GM12864 (cell line): ENCODE results near the gene ORC3.
"Not testable (repeated sequence)": the region's sequence is repeated elsewhere in the genome, so short reads cannot be mapped to it uniquely, and the experiment has no call there.

Experiments used
- DNase-seq: peaks from one replicate; pipeline ENCODE4 v3.0.0-alpha.2; 2011; ENCODE audit warnings: low read depth
- H3K4me3 ChIP-seq: 2 replicates; pipeline ENCODE4 v1.5.1; 2011; ENCODE audit warnings: mild to moderate bottlenecking, low read depth, low read length, control low read depth
- CTCF ChIP-seq: IDR thresholded peaks from 2 replicates; pipeline ENCODE4 v1.5.1; 2011; ENCODE audit warnings: low read depth, mild to moderate bottlenecking, moderate library complexity, low read length, control low read depth, inconsistent platforms; ENCODE audit errors: missing control alignments

ORC3 gene

GRCh38 chr6:87710090-87710489, 120.2 kb downstream of the ORC3 start:
- no peak for DNase-seq
- no peak for TF ChIP-seq CTCF
- H3K4me3 ChIP-seq, result no peak overlapping the region

- DNase-seq, H3K4me3 ChIP-seq: not testable (repeated sequence)
Measured at GRCh38 chr6:87712713-87713112, 122.8 kb downstream of the ORC3 start.

GRCh38 chr6:87714093-87714842, 124.3 kb downstream of the ORC3 start:
- no peak for DNase-seq

More at GRCh38 chr6:87714093-87714842, 124.3 kb downstream of the ORC3 start:
- TF ChIP-seq CTCF, result no peak
- no peak overlapping the region for H3K4me3 ChIP-seq
